ENCODE measurements around the gene CNPY3. TPM values are rescaled to one million over a fixed set of nuclear protein-coding genes. Genes with fewer than 3 reads are reported as not detected.

The CNPY3 gene
- total and polyA plus RNA-seq, 10 of the 15 experiments (the other 5 are each of a cell fraction or from before 2014, with no cell fraction given): 7.2 to 102 (median 73.6) TPM

GRCh38 chr6:42929821-42930360 is 611 bp downstream of the CNPY3 start (continued):
- TF ChIP-seq MYB (IDR thresholded peaks at IDR 0.05; ENCODE audit: borderline replicate concordance, low read depth, low read length): peak; percentile 70
- no peak for TF ChIP-seq CEBPZ (IDR thresholded peaks at IDR 0.05; ENCODE audit: low read depth, low read length)
- peak; percentile 100 for TF ChIP-seq SPI1 (IDR thresholded peaks at IDR 0.05; ENCODE audit: borderline replicate concordance, insufficient read depth, low read depth, low read length)
- peak; percentile 63 for TF ChIP-seq POU2F2 (IDR thresholded peaks at IDR 0.05; ENCODE audit: borderline replicate concordance, low read depth, low read length)
- TF ChIP-seq ZBTB33 (IDR thresholded peaks at IDR 0.05): no peak
- TF ChIP-seq RCOR1 (conservative IDR thresholded peaks at IDR 0.05; ENCODE audit: low read depth, low read length): peak; percentile 97
- TF ChIP-seq YY1 (IDR thresholded peaks at IDR 0.05; ENCODE audit: low read depth, low read length): no peak; the same call in none of the 2 replicates
- TF ChIP-seq FOXK2 (IDR thresholded peaks at IDR 0.05): no peak
- TF ChIP-seq RUNX3 (IDR thresholded peaks at IDR 0.05; ENCODE audit: low read length): peak; percentile 97
- TF ChIP-seq ZZZ3 (IDR thresholded peaks at IDR 0.05; ENCODE audit: control insufficient read depth, insufficient read length, low read depth): no peak
- no peak for TF ChIP-seq SUZ12 (IDR thresholded peaks at IDR 0.05; ENCODE audit: unreplicated experiment)
- no peak for TF ChIP-seq SMC3 (IDR thresholded peaks at IDR 0.05; ENCODE audit: borderline replicate concordance, low read length)
- TF ChIP-seq HDAC2 (IDR thresholded peaks at IDR 0.05): no peak
- TF ChIP-seq, protein P1, sequence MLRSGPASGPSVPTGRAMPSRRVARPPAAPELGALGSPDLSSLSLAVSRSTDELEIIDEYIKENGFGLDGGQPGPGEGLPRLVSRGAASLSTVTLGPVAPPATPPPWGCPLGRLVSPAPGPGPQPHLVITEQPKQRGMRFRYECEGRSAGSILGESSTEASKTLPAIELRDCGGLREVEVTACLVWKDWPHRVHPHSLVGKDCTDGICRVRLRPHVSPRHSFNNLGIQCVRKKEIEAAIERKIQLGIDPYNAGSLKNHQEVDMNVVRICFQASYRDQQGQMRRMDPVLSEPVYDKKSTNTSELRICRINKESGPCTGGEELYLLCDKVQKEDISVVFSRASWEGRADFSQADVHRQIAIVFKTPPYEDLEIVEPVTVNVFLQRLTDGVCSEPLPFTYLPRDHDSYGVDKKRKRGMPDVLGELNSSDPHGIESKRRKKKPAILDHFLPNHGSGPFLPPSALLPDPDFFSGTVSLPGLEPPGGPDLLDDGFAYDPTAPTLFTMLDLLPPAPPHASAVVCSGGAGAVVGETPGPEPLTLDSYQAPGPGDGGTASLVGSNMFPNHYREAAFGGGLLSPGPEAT (IDR thresholded peaks at IDR 0.05; ENCODE audit: low read depth): peak; percentile 92
- peak; percentile 71 for TF ChIP-seq ZNF24 (IDR thresholded peaks at IDR 0.05)
- TF ChIP-seq, protein P2, sequence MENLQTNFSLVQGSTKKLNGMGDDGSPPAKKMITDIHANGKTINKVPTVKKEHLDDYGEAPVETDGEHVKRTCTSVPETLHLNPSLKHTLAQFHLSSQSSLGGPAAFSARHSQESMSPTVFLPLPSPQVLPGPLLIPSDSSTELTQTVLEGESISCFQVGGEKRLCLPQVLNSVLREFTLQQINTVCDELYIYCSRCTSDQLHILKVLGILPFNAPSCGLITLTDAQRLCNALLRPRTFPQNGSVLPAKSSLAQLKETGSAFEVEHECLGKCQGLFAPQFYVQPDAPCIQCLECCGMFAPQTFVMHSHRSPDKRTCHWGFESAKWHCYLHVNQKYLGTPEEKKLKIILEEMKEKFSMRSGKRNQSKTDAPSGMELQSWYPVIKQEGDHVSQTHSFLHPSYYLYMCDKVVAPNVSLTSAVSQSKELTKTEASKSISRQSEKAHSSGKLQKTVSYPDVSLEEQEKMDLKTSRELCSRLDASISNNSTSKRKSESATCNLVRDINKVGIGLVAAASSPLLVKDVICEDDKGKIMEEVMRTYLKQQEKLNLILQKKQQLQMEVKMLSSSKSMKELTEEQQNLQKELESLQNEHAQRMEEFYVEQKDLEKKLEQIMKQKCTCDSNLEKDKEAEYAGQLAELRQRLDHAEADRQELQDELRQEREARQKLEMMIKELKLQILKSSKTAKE (IDR thresholded peaks at IDR 0.05; ENCODE audit: low read depth, poor library complexity, severe bottlenecking): peak; percentile 95
- TF ChIP-seq SUPT20H (IDR thresholded peaks at IDR 0.05; ENCODE audit: borderline replicate concordance, control insufficient read depth, low read depth, low read length): no peak
- peak; percentile 98 for TF ChIP-seq BCL11A (IDR thresholded peaks at IDR 0.05; ENCODE audit: low read depth, low read length)
- TF ChIP-seq ASH2L (IDR thresholded peaks at IDR 0.05; ENCODE audit: borderline replicate concordance, low read depth): no peak; the same call in 1 of the 2 replicates
- TF ChIP-seq SMAD5 (IDR thresholded peaks at IDR 0.05; ENCODE audit: low read depth): 0 out of 2 replicates have a peak, but pooled peaks have one; percentile 40
- peak; percentile 79; the same call in 1 of the 2 replicates for TF ChIP-seq CHD1 (IDR thresholded peaks at IDR 0.05; ENCODE audit: low read depth, low read length)
- peak; percentile 96 for TF ChIP-seq BACH1 (IDR thresholded peaks at IDR 0.05; ENCODE audit: borderline replicate concordance)
- no peak for TF ChIP-seq MYC (IDR thresholded peaks at IDR 0.05; ENCODE audit: insufficient read depth, insufficient read length, insufficient replicate concordance, low read length, severe bottlenecking)

Data from GM12878 (cell line).